ENCODE measurements around the gene COBLL1. TPM values are rescaled to one million over a fixed set of nuclear protein-coding genes. Genes with fewer than 3 reads are reported as not detected.
A peak's percentile ranks its signal among the peaks of the same experiment; 100 is the strongest.
"Not testable (repeated sequence)": the region's sequence is repeated elsewhere in the genome, so short reads cannot be mapped to it uniquely, and the experiment has no call there.

Gene COBLL1
- total RNA-seq, 4 donors from 2014 or later: 42.2 to 59.4 (median 45.2) TPM

- Histone ChIP-seq H3K4me3 (no peak overlapping the region), H3K4me1 (no peaks in the 10 kb centered on the region), H3K27ac (no peak overlapping the region), H3K36me3 (no peaks in the 10 kb centered on the region), H3K9me3 (no peaks in the 10 kb centered on the region), H3K27me3 (no peaks in the 10 kb centered on the region)
- TF ChIP-seq, protein P1, sequence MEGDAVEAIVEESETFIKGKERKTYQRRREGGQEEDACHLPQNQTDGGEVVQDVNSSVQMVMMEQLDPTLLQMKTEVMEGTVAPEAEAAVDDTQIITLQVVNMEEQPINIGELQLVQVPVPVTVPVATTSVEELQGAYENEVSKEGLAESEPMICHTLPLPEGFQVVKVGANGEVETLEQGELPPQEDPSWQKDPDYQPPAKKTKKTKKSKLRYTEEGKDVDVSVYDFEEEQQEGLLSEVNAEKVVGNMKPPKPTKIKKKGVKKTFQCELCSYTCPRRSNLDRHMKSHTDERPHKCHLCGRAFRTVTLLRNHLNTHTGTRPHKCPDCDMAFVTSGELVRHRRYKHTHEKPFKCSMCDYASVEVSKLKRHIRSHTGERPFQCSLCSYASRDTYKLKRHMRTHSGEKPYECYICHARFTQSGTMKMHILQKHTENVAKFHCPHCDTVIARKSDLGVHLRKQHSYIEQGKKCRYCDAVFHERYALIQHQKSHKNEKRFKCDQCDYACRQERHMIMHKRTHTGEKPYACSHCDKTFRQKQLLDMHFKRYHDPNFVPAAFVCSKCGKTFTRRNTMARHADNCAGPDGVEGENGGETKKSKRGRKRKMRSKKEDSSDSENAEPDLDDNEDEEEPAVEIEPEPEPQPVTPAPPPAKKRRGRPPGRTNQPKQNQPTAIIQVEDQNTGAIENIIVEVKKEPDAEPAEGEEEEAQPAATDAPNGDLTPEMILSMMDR (IDR thresholded peaks at IDR 0.05): no peak
- no peak for TF ChIP-seq POLR2A (IDR thresholded peaks at IDR 0.05)
- no peak for DNase-seq
These were observed 31.7 kb upstream of the COBLL1 start for GRCh38 chr2:164873210-164873908.

DNA sequence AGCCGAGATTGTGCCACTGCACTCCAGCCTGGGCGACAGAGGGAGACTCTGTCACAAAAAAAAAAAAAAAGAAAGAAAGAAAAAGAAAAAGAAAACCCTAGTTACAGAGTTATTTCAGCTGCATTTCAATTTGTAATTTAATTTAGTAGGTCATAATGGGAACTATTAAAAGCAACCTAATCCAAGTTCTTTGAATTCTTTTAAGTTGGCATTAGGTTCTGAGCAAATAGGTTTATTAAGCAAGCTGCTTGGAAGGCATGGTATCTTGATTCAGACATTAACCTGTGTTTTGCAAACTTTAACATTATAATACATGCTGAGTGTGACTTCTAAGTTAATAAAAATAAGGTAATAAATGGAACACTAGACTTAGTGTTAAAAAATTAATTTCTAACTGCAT, 29.8 kb upstream of the COBLL1 start:
- no peaks in the 10 kb centered on the region for H3K9me3 ChIP-seq
- H3K27me3 ChIP-seq: no peaks in the 10 kb centered on the region
- no peak for DNase-seq
- H3K36me3 ChIP-seq: no peaks in the 10 kb centered on the region
- H3K4me1 ChIP-seq: no peaks in the 10 kb centered on the region
- H3K4me3 ChIP-seq: no peak overlapping the region
- TF ChIP-seq, protein P1 (IDR thresholded peaks at IDR 0.05): no peak
- H3K27ac ChIP-seq: no peak overlapping the region

DNA sequence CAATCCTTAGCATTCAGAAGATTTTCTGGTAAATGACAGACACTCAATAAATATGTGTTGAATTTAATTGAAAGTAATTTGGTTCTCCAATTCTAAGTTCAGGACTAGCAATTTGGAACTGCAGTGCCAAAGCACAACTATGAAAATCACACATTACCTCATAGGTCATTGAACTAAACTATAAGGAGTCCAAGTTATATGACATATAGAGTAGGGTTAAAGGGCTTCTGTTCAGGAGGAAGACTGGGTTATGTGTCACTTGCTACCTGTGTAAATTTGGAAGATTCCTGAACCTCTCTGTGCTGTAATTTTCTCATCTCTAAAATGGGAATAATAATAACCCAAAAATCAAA, 27.8 kb upstream of the COBLL1 start:
- no peaks in the 10 kb centered on the region for H3K9me3 ChIP-seq
- H3K4me1 ChIP-seq: peaks cover 0 to 6% (median 0%) of the 10 kb centered on the region in 4 donors
- H3K36me3 ChIP-seq: no peaks in the 10 kb centered on the region
- no peak overlapping the region for H3K27ac ChIP-seq
- no peaks in the 10 kb centered on the region for H3K27me3 ChIP-seq
- DNase-seq: no peak
- TF ChIP-seq POLR2A (IDR thresholded peaks at IDR 0.05): no peak
- TF ChIP-seq, protein P1 (IDR thresholded peaks at IDR 0.05): no peak
- H3K4me3 ChIP-seq: no peak overlapping the region

DNA sequence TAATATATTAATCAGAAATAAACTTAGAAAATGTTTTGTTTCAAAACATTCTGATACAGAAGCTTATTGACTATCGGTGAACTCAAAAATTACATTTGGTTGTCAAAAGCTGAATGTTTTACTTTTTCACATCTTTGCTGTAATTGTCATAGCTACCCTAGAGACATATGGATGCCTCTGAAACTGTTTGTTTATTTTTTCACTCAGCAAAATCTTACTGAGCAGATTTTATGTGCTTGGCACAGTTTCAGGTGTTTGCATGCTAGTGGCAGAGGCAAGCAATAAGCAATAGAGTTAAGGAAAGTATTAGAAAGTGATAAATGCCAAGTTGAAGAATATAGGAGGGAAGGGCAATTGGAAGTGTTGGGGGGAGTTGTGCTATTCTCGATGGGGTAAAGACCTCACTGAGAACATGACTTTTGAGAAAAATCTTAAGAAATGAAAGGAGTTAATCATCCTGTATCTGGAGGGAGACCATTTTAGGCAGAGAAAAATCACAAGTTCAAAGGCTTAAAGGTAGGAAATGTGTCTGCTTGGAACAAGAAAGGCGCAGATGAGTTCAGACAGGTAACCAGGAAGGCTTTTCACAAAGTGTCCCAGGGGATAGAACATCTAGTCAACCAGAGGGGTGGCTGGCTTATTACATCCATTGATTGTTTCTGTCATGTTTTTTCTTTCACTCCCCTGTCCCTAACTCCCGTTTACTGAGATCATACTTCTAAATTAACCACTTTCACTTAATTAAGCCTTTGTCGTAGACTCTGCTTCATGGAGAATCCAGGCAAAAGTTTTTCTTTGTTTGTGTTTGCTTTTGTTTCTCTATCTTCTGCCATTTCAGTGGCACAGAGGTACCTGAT, 27.2 kb upstream of the COBLL1 start:
- Histone ChIP-seq H3K4me1 (peaks cover 0 to 6% (median 0%) of the 10 kb centered on the region in 4 donors), H3K4me3 (no peak overlapping the region), H3K27me3 (no peaks in the 10 kb centered on the region), H3K9me3 (no peaks in the 10 kb centered on the region), H3K36me3 (no peaks in the 10 kb centered on the region), H3K27ac (no peak overlapping the region)
- no peak for DNase-seq
- no peak for TF ChIP-seq POLR2A (IDR thresholded peaks at IDR 0.05)
- TF ChIP-seq, protein P1 (IDR thresholded peaks at IDR 0.05): no peak

DNA sequence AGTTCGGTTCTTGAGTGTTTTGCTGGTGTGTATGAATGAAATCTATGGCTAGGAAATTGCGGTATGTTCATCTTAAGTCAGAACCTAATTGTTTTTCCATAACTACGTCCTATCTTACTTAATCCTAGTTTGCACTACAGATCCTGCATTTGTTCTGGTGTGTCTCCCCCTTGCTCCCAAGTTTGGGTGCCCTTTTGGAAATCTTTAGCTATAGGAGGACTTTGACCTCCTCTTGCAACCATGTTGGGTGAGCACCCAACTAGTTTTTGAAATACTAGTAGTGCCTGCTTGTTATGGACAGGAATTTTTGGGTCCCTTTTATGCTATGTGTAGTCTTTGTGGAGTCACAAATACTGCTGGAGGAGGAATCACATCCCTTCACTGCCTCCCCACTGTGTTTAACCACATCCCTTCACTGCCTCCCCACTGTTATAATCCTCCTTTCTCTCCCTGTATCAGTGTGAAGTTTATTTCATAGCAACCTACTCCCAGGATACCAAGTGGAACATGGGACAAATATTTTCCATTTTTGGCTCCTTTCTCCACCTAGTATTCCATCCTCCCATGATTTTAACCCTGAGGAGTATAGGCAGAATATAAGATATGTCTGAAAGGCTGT, 26.3 kb upstream of the COBLL1 start:
- Histone ChIP-seq H3K4me1 (peaks cover 0 to 6% (median 0%) of the 10 kb centered on the region in 4 donors), H3K27me3 (no peaks in the 10 kb centered on the region), H3K4me3 (no peak overlapping the region), H3K36me3 (no peaks in the 10 kb centered on the region), H3K27ac (no peak overlapping the region), H3K9me3 (no peaks in the 10 kb centered on the region)
- TF ChIP-seq POLR2A (IDR thresholded peaks at IDR 0.05): no peak
- TF ChIP-seq, protein P1 (IDR thresholded peaks at IDR 0.05): no peak
- DNase-seq: no peak

- H3K9me3 ChIP-seq, H3K27me3 ChIP-seq, H3K4me1 ChIP-seq, H3K4me3 ChIP-seq, H3K36me3 ChIP-seq: not testable (repeated sequence)
- peak in 2 of 3 donors; percentile 32 to 50 for DNase-seq
- H3K27ac ChIP-seq: peak overlapping the region in 2 of 4 donors; percentile 14 to 55
These were observed 24.8 kb upstream of the COBLL1 start for GRCh38 chr2:164866381-164866780.
